ENCODE measurements around the gene NT5DC3.

NT5DC3 gene

DNA sequence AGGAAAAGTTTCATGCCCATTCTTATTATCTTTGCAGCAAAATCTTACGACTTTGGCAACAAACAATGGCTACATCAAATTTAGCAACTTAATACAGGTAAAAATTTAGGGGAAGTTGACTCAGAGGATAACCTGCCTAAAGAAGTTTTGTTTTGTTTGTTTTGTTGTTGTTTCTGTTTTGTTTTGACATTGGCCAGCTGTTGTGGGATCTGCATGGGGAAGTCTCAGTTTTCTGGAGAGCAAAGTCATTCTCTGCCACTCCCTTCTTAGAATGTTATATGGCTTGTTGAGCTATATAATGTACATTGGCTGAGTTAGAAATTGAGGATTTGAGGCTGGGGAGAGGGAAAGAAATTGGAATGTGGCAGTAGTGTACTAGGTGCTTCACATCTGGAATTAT, 109.5 kb downstream of the NT5DC3 start:
- WGBS (ENCODE audit: insufficient coverage, insufficient read length) = no CpG with 5 or more reads among the region's 1 CpG
- H3K27me3 ChIP-seq (ENCODE audit: control insufficient read depth, insufficient read depth, low read length) = no peaks in the 10 kb centered on the region
- no peak overlapping the region for H3K27ac ChIP-seq (ENCODE audit: low read length)
- no peaks in the 10 kb centered on the region for H3K9me3 ChIP-seq (ENCODE audit: control insufficient read depth, insufficient read depth, low read length)
- no peak overlapping the region for H3K4me3 ChIP-seq (ENCODE audit: low read length)
- no peaks in the 10 kb centered on the region for H3K4me1 ChIP-seq (ENCODE audit: control insufficient read depth, insufficient read depth, low read length)
- H3K36me3 ChIP-seq (ENCODE audit: control insufficient read depth, insufficient read depth, low read length) = no peaks in the 10 kb centered on the region
- no peak for DNase-seq (ENCODE audit: low read depth, low spot score)

DNA sequence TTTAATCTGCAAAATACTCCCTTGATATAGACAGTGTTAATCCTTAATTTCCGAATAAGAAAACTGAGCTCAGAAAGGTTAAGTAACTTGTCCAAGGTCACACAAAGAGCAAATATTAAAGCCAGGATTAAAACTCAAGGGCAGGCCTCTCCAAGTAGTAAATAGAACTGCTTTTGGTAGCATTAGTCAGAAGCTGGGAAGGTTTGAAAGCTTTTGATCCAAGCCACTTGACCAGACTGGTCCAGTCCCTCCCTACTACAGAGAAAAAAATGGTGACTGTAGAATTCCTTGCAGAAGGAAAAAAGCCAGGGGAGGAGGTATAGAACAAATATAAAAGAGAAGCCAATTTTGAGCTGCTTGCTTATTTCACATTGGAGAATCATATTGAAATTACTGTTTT, 111.5 kb downstream of the NT5DC3 start:
- DNase-seq (ENCODE audit: low read depth, low spot score) = no peak
- H3K36me3 ChIP-seq (ENCODE audit: control insufficient read depth, insufficient read depth, low read length) = no peaks in the 10 kb centered on the region
- WGBS (ENCODE audit: insufficient coverage, insufficient read length) = no CpG with 5 or more reads among the region's 1 CpG
- H3K9me3 ChIP-seq (ENCODE audit: control insufficient read depth, insufficient read depth, low read length) = no peaks in the 10 kb centered on the region
- no peaks in the 10 kb centered on the region for H3K4me1 ChIP-seq (ENCODE audit: control insufficient read depth, insufficient read depth, low read length)
- no peak overlapping the region for H3K4me3 ChIP-seq (ENCODE audit: low read length)
- H3K27ac ChIP-seq (ENCODE audit: low read length) = no peak overlapping the region
- no peaks in the 10 kb centered on the region for H3K27me3 ChIP-seq (ENCODE audit: control insufficient read depth, insufficient read depth, low read length)

DNA sequence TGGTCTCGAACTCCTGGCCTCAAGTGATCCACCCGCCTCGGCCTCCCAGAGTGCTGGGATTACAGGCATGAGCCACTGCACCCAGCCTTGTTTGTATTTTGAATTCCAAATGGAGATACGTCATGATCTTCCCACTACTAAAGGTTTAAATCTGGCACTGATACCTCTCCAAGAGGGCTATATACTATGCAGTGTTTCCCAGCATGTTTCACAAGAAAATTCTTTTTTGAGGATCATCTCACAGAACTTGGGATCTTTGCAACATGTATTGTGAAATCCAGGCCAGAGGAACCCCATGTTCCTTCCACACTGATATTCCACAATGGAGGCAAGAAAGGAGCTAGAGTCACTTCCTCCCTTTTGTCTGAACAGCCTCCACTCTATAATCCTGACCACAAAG, 112.7 kb downstream of the NT5DC3 start:
- no peak overlapping the region for H3K27ac ChIP-seq (ENCODE audit: low read length)
- H3K4me1 ChIP-seq (ENCODE audit: control insufficient read depth, insufficient read depth, low read length) = no peaks in the 10 kb centered on the region
- no peak for DNase-seq (ENCODE audit: low read depth, low spot score)
- H3K36me3 ChIP-seq (ENCODE audit: control insufficient read depth, insufficient read depth, low read length) = no peaks in the 10 kb centered on the region
- no peaks in the 10 kb centered on the region for H3K27me3 ChIP-seq (ENCODE audit: control insufficient read depth, insufficient read depth, low read length)
- H3K4me3 ChIP-seq (ENCODE audit: low read length) = no peak overlapping the region
- no CpG with 5 or more reads among the region's 4 CpGs for WGBS (ENCODE audit: insufficient coverage, insufficient read length)
- H3K9me3 ChIP-seq (ENCODE audit: control insufficient read depth, insufficient read depth, low read length) = no peaks in the 10 kb centered on the region

DNA sequence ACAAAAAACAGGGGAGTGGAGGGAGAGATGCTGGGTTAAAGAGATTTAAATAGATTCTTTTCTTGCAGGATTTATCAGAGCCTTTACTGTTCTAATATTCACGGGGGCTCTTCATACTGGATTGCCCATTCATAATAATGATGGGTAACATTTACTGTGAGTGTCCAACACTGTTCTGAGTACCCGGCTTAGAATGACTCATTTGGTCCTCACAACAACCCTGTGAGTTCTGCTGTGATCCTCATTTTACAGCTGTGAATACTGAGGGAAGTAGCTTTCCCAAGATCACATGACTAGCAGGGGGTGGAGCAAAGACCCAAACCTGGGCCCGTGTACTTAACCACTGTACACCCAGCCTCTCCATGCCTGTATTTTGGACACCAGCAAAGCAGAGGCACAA, 113.4 kb downstream of the NT5DC3 start:
- no peak for DNase-seq (ENCODE audit: low read depth, low spot score)
- Histone ChIP-seq H3K27ac (ENCODE audit: low read length) (no peak overlapping the region), H3K4me3 (ENCODE audit: low read length) (no peak overlapping the region), H3K36me3 (ENCODE audit: control insufficient read depth, insufficient read depth, low read length) (no peaks in the 10 kb centered on the region), H3K27me3 (ENCODE audit: control insufficient read depth, insufficient read depth, low read length) (no peaks in the 10 kb centered on the region), H3K4me1 (ENCODE audit: control insufficient read depth, insufficient read depth, low read length) (no peaks in the 10 kb centered on the region), H3K9me3 (ENCODE audit: control insufficient read depth, insufficient read depth, low read length) (no peaks in the 10 kb centered on the region)
- no CpG with 5 or more reads among the region's 3 CpGs for WGBS (ENCODE audit: insufficient coverage, insufficient read length)

DNA sequence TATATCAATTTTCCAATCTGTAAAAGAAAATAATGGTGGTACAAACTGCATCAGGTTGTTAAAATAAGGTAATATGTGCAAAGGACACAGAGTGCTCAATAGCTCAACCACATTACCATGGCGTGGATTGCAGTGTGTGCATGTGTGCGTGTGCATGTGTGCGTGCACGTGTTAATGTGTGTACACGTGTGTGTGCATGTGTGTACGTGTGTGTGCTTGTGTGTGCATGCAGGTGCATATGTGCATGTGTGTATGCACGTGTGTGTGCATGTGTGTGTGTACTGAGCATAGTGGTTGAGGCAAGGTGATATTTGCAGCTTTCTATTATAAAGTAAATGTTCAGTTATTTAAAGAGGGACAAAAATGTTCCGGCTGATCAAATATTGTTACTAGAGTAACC, 115.6 kb downstream of the NT5DC3 start:
- Histone ChIP-seq H3K4me3 (ENCODE audit: low read length) (no peak overlapping the region), H3K27me3 (ENCODE audit: control insufficient read depth, insufficient read depth, low read length) (no peaks in the 10 kb centered on the region), H3K36me3 (ENCODE audit: control insufficient read depth, insufficient read depth, low read length) (no peaks in the 10 kb centered on the region), H3K9me3 (ENCODE audit: control insufficient read depth, insufficient read depth, low read length) (no peaks in the 10 kb centered on the region), H3K27ac (ENCODE audit: low read length) (no peak overlapping the region), H3K4me1 (ENCODE audit: control insufficient read depth, insufficient read depth, low read length) (no peaks in the 10 kb centered on the region)
- DNase-seq (ENCODE audit: low read depth, low spot score) = no peak
- no CpG with 5 or more reads among the region's 8 CpGs for WGBS (ENCODE audit: insufficient coverage, insufficient read length)

Measured in iPS DF 6.9 (cell line).